ENCODE results near the gene DNASE1L3.
"Not testable (repeated sequence)": the region's sequence is repeated elsewhere in the genome, so short reads cannot be mapped to it uniquely, and the experiment has no call there.

The DNASE1L3 gene

GRCh38 chr3:58236527-58237237 lies 25.9 kb upstream of the DNASE1L3 start:
- in situ Hi-C loops (cut with HindIII; ENCODE audit: low sequenced_read_pairs): no loop called here

- in situ Hi-C loops (cut with HindIII; ENCODE audit: low sequenced_read_pairs): no loop called here
Observed at GRCh38 chr3:58235970-58236369, 25.2 kb upstream of the DNASE1L3 start.

- in situ Hi-C loops (cut with HindIII; ENCODE audit: low sequenced_read_pairs): no loop called here
Observed at GRCh38 chr3:58234516-58234931, 23.8 kb upstream of the DNASE1L3 start.

GRCh38 chr3:58231666-58232065 lies 20.9 kb upstream of the DNASE1L3 start:
- in situ Hi-C loops (cut with HindIII; ENCODE audit: low sequenced_read_pairs): no loop called here

- in situ Hi-C loops (cut with HindIII; ENCODE audit: low sequenced_read_pairs): no loop called here
Observed at GRCh38 chr3:58230876-58231552, 20.2 kb upstream of the DNASE1L3 start.

- in situ Hi-C loops (cut with HindIII; ENCODE audit: low sequenced_read_pairs): not testable (repeated sequence)
Observed at GRCh38 chr3:58227933-58228332, 17.2 kb upstream of the DNASE1L3 start.

- in situ Hi-C loops (cut with HindIII; ENCODE audit: low sequenced_read_pairs): loop anchor here (5.0 kb wide), 2 partner anchors 62 to 78 kb away; no protein-coding TSS in a partner anchor
Observed at GRCh38 chr3:58223855-58224254, 13.1 kb upstream of the DNASE1L3 start.

GRCh38 chr3:58222161-58222724 lies 11.5 kb upstream of the DNASE1L3 start:
- in situ Hi-C loops (cut with HindIII; ENCODE audit: low sequenced_read_pairs): loop anchor here (5.0 kb wide), 2 partner anchors 60 to 80 kb away; no protein-coding TSS in a partner anchor

- in situ Hi-C loops (cut with HindIII; ENCODE audit: low sequenced_read_pairs): no loop called here
Observed at GRCh38 chr3:58218904-58219303, 8.1 kb upstream of the DNASE1L3 start.

- in situ Hi-C loops (cut with HindIII; ENCODE audit: low sequenced_read_pairs): no loop called here
Observed at GRCh38 chr3:58217209-58217811, 6.5 kb upstream of the DNASE1L3 start.

- in situ Hi-C loops (cut with HindIII; ENCODE audit: low sequenced_read_pairs): no loop called here
Observed at GRCh38 chr3:58216496-58217195, 5.9 kb upstream of the DNASE1L3 start.

GRCh38 chr3:58215317-58216025 lies 4.7 kb upstream of the DNASE1L3 start:
- in situ Hi-C loops (cut with HindIII; ENCODE audit: low sequenced_read_pairs): no loop called here

- in situ Hi-C loops (cut with HindIII; ENCODE audit: low sequenced_read_pairs): no loop called here
Observed at GRCh38 chr3:58214484-58215316, 3.9 kb upstream of the DNASE1L3 start.

- in situ Hi-C loops (cut with HindIII; ENCODE audit: low sequenced_read_pairs): no loop called here
Observed at GRCh38 chr3:58209933-58210332, 839 bp downstream of the DNASE1L3 start.

- in situ Hi-C loops (cut with HindIII; ENCODE audit: low sequenced_read_pairs): no loop called here
Observed at GRCh38 chr3:58207954-58208353, 2.8 kb downstream of the DNASE1L3 start.

- in situ Hi-C loops (cut with HindIII; ENCODE audit: low sequenced_read_pairs): no loop called here
Observed at GRCh38 chr3:58206406-58207011, 4.3 kb downstream of the DNASE1L3 start.

- in situ Hi-C loops (cut with HindIII; ENCODE audit: low sequenced_read_pairs): no loop called here
Observed at GRCh38 chr3:58205981-58206380, 4.8 kb downstream of the DNASE1L3 start.

- in situ Hi-C loops (cut with HindIII; ENCODE audit: low sequenced_read_pairs): no loop called here
Observed at GRCh38 chr3:58204720-58205119, 6.1 kb downstream of the DNASE1L3 start.

- in situ Hi-C loops (cut with HindIII; ENCODE audit: low sequenced_read_pairs): no loop called here
Observed at GRCh38 chr3:58203541-58203940, 7.2 kb downstream of the DNASE1L3 start.
